Measurements from ENCODE around the gene PIP5K1B.

DNA sequence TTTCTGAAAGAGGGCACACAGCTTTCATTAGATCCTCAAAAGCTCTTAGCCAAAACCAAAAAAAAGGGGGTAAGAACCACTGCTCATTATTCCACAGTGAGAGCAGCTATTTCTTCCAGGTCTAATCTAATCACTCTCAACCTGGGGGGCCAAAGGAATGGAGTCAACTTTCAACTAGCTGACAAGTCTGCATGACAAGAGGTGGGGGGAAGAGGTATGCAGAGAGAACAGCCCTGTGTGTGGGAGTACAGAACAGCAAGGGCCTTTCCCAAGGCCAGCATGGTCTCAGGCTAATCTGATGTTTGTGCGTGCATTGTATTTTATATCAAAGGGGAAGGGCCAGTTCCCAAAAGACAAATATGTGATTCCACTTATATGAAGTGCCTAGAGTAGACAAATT, 36.9 kb upstream of the PIP5K1B start:
- TF ChIP-seq, protein P1, sequence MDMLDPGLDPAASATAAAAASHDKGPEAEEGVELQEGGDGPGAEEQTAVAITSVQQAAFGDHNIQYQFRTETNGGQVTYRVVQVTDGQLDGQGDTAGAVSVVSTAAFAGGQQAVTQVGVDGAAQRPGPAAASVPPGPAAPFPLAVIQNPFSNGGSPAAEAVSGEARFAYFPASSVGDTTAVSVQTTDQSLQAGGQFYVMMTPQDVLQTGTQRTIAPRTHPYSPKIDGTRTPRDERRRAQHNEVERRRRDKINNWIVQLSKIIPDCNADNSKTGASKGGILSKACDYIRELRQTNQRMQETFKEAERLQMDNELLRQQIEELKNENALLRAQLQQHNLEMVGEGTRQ (CRISPR knock-in tag; IDR thresholded peaks at IDR 0.05): no peak
- TF ChIP-seq, protein P2, sequence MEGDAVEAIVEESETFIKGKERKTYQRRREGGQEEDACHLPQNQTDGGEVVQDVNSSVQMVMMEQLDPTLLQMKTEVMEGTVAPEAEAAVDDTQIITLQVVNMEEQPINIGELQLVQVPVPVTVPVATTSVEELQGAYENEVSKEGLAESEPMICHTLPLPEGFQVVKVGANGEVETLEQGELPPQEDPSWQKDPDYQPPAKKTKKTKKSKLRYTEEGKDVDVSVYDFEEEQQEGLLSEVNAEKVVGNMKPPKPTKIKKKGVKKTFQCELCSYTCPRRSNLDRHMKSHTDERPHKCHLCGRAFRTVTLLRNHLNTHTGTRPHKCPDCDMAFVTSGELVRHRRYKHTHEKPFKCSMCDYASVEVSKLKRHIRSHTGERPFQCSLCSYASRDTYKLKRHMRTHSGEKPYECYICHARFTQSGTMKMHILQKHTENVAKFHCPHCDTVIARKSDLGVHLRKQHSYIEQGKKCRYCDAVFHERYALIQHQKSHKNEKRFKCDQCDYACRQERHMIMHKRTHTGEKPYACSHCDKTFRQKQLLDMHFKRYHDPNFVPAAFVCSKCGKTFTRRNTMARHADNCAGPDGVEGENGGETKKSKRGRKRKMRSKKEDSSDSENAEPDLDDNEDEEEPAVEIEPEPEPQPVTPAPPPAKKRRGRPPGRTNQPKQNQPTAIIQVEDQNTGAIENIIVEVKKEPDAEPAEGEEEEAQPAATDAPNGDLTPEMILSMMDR (IDR thresholded peaks at IDR 0.05): no peak
- TF ChIP-seq ZSCAN18 (CRISPR knock-in tag; IDR thresholded peaks at IDR 0.05) (no peak), SP1 (CRISPR knock-in tag; conservative IDR thresholded peaks at IDR 0.05) (no peak), ATF3 (CRISPR knock-in tag; conservative IDR thresholded peaks at IDR 0.05) (no peak), ZNF219 (CRISPR knock-in tag; IDR thresholded peaks at IDR 0.05; ENCODE audit: borderline replicate concordance) (no peak)

All from WTC11 (cell line).